Measurements from ENCODE around the gene SPEF1.

Gene SPEF1

GRCh38 chr20:3815703-3816315, 34.6 kb upstream of the SPEF1 start:
- H3K4me3 ChIP-seq (ENCODE audit: low read length), result no peak overlapping the region
- H3K27me3 ChIP-seq (ENCODE audit: insufficient read depth, low read length), result no peaks in the 10 kb centered on the region
- peaks cover 7% of the 10 kb centered on the region for H3K4me1 ChIP-seq (ENCODE audit: insufficient read depth, low read length)

DNA sequence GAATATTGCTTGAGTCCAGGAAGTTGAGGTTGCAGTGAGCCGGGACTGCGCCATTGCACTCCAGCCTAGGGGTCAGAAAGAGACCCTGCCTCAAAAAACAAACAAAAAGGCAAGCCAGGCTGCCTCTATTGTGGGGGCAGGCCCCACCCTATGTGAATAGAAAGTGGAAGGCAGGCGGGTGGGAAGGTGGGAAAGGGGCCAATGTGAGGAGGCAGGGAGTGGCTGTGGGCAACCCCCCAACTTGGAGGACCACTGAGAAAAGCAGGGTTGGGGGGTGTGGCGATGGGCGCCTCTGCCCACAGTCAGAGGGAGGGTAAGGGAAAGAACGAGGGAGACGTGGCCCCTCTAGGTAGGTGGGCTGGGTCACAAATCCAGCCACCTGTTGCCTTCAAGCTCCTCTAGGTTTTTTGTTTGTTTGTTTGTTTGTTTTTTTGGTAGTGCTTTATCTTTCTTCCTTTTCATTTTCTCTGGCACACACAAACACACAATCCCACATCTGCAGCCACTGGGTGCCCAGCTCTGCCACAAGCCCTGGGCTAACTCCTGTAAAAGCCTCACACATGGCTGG, 33.8 kb upstream of the SPEF1 start:
- Histone ChIP-seq H3K36me3 (ENCODE audit: insufficient read depth, low read length) (no peaks in the 10 kb centered on the region), H3K9me3 (ENCODE audit: low read length) (no peaks in the 10 kb centered on the region), H3K4me1 (ENCODE audit: insufficient read depth, low read length) (peaks cover 7% of the 10 kb centered on the region), H2AFZ (ENCODE audit: low read depth, low read length) (no peak overlapping the region), H3K4me3 (ENCODE audit: low read length) (no peak overlapping the region), H3K27me3 (ENCODE audit: insufficient read depth, low read length) (no peaks in the 10 kb centered on the region)

More at GRCh38 chr20:3815703-3816315, 34.6 kb upstream of the SPEF1 start:
- no peak overlapping the region for H2AFZ ChIP-seq (ENCODE audit: low read depth, low read length)
- no peaks in the 10 kb centered on the region for H3K36me3 ChIP-seq (ENCODE audit: insufficient read depth, low read length)
- no peaks in the 10 kb centered on the region for H3K9me3 ChIP-seq (ENCODE audit: low read length)

DNA sequence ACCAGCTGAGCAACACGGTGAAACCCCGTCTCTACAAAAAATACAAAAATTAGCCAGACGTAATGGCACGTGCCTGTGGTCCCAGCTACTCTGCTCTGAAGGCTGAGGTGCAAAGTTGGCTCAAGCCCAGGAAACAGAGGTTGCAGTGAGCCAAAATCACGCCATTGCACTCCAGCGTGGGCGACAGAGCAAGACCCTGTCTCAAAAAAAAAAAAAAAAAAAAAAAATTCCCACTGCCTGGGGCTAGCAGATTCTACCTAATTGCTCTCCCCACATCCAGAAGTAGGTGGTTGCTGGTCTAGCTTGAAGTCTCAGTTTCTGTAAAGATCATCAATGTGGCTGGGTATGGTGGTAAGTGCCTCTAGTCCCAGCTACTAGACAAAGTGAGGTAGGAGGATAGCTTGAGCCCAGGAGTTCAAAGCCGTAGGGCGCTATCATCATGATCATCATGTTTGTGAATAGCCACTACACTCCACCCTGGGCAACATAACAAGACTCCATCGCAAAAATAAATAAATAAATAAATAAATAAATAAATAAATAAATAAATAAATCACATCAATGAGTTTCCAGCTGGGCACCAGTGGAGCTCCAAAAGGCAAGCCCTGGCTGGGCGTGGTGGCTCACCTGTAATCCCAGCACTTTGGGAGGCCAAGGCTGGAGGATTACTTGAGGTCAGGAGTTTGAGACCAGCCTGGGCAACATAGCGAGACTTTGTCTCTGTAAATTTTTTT, 32.8 kb upstream of the SPEF1 start:
- peaks cover 7% of the 10 kb centered on the region for H3K4me1 ChIP-seq (ENCODE audit: insufficient read depth, low read length)
- H3K36me3 ChIP-seq (ENCODE audit: insufficient read depth, low read length), result no peaks in the 10 kb centered on the region
- H3K4me3 ChIP-seq (ENCODE audit: low read length), result no peak overlapping the region
- no peaks in the 10 kb centered on the region for H3K9me3 ChIP-seq (ENCODE audit: low read length)
- no peak overlapping the region for H2AFZ ChIP-seq (ENCODE audit: low read depth, low read length)
- H3K27me3 ChIP-seq (ENCODE audit: insufficient read depth, low read length), result no peaks in the 10 kb centered on the region

GRCh38 chr20:3812975-3813847, 32.0 kb upstream of the SPEF1 start:
- Histone ChIP-seq H3K4me1 (ENCODE audit: insufficient read depth, low read length) (peaks cover 7% of the 10 kb centered on the region), H2AFZ (ENCODE audit: low read depth, low read length) (no peak overlapping the region), H3K27me3 (ENCODE audit: insufficient read depth, low read length) (no peaks in the 10 kb centered on the region), H3K36me3 (ENCODE audit: insufficient read depth, low read length) (no peaks in the 10 kb centered on the region), H3K9me3 (ENCODE audit: low read length) (no peaks in the 10 kb centered on the region), H3K4me3 (ENCODE audit: low read length) (no peak overlapping the region)

DNA sequence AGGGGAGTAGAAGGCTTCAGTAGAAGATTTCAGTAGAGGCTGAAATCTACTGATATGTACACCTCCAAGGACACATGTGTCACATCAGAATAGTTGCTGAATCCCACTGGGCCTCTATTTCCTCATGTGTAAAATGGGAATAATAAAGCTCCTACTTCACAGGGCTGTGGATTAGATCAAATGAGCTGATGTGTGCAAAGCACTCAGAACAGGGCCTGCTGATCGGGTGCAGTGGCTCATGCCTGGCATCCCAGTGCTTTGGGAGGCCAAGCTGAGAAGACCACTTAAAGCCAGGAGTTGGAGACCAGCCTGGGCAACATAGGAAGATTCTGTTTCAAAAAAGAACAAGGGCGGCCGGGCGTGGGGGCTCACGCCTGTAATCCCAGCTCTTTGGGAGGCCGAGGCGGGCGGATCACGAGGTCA, 31.0 kb upstream of the SPEF1 start:
- no peaks in the 10 kb centered on the region for H3K9me3 ChIP-seq (ENCODE audit: low read length)
- peaks cover 7% of the 10 kb centered on the region for H3K4me1 ChIP-seq (ENCODE audit: insufficient read depth, low read length)
- H3K4me3 ChIP-seq (ENCODE audit: low read length), result no peak overlapping the region
- no peaks in the 10 kb centered on the region for H3K27me3 ChIP-seq (ENCODE audit: insufficient read depth, low read length)
- no peak overlapping the region for H2AFZ ChIP-seq (ENCODE audit: low read depth, low read length)
- no peaks in the 10 kb centered on the region for H3K36me3 ChIP-seq (ENCODE audit: insufficient read depth, low read length)

- Histone ChIP-seq H3K9me3 (ENCODE audit: low read length) (no peaks in the 10 kb centered on the region), H3K4me3 (ENCODE audit: low read length) (no peak overlapping the region), H3K36me3 (ENCODE audit: insufficient read depth, low read length) (no peaks in the 10 kb centered on the region), H2AFZ (ENCODE audit: low read depth, low read length) (no peak overlapping the region), H3K4me1 (ENCODE audit: insufficient read depth, low read length) (peaks cover 7% of the 10 kb centered on the region), H3K27me3 (ENCODE audit: insufficient read depth, low read length) (no peaks in the 10 kb centered on the region)
These were observed 30.4 kb upstream of the SPEF1 start for GRCh38 chr20:3811467-3812258.

DNA sequence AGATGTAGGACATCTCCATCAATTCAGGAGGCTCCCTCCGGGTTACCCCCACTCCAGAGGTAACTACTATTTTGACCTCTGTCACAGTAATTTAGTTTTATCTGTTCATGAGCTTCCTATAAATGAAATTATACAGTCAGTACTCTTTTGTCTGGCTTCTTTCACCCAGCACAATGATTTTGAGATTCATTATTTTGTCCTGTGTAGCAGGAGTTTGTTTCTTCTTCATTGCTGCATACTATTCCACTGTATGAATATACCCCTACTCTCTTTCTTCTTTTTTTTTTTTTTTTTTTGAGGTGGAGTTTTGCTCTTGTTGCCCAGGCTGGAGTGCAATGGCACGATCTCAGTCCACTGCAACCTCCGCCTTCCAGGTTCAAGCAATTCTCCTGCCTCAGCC, 27.3 kb upstream of the SPEF1 start:
- H2AFZ ChIP-seq (ENCODE audit: low read depth, low read length), result no peak overlapping the region
- H3K4me1 ChIP-seq (ENCODE audit: insufficient read depth, low read length), result peaks cover 4% of the 10 kb centered on the region
- H3K36me3 ChIP-seq (ENCODE audit: insufficient read depth, low read length), result peaks cover 11% of the 10 kb centered on the region

DNA sequence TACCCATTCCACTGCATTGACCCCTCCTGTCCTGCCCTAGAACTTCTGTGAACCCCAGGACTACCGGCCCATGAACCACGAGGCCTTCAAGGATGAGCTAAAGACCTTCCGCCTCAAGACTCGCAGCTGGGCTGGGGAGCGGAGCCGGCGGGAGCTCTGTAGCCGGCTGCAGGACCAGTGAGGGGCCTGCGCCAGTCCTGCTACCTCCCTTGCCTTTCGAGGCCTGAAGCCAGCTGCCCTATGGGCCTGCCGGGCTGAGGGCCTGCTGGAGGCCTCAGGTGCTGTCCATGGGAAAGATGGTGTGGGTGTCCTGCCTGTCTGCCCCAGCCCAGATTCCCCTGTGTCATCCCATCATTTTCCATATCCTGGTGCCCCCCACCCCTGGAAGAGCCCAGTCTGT, 23.5 kb upstream of the SPEF1 start:
- Histone ChIP-seq H2AFZ (ENCODE audit: low read depth, low read length) (no peak overlapping the region), H3K36me3 (ENCODE audit: insufficient read depth, low read length) (peaks cover 35% of the 10 kb centered on the region), H3K4me1 (ENCODE audit: insufficient read depth, low read length) (peaks cover 8% of the 10 kb centered on the region), H3K27me3 (ENCODE audit: insufficient read depth, low read length) (no peaks in the 10 kb centered on the region), H3K9me3 (ENCODE audit: low read length) (no peaks in the 10 kb centered on the region), H3K4me3 (ENCODE audit: low read length) (no peak overlapping the region)

More for the DNA sequence above, 27.3 kb upstream of the SPEF1 start:
- Histone ChIP-seq H3K27me3 (ENCODE audit: insufficient read depth, low read length) (no peaks in the 10 kb centered on the region), H3K4me3 (ENCODE audit: low read length) (no peak overlapping the region), H3K9me3 (ENCODE audit: low read length) (no peaks in the 10 kb centered on the region)

DNA sequence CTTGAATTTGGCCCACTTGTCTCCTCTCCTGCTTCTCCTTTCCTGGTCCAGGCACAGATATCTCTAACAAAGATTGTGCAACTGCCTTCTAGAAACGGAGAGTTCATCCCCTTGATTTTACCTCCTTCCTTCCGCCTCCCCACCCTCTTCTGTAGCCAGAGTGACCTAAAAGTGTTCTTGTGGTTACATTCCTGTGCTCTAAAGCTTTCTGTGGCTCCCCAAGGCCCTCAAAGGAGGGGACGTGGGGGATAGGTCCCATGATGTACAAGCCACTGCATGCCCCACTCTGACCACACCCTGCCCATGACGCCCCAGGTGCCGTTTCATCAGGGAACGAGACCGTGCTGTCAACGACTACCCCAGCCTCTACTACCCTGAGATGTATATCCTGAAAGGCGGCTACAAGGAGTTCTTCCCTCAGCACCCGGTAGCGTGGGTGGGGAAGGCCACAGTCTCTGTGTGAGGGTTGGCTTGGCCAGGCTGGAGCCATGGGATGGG, 23.1 kb upstream of the SPEF1 start:
- Histone ChIP-seq H3K4me3 (ENCODE audit: low read length) (no peak overlapping the region), H3K9me3 (ENCODE audit: low read length) (no peaks in the 10 kb centered on the region), H2AFZ (ENCODE audit: low read depth, low read length) (no peak overlapping the region), H3K4me1 (ENCODE audit: insufficient read depth, low read length) (peaks cover 13% of the 10 kb centered on the region), H3K27me3 (ENCODE audit: insufficient read depth, low read length) (no peaks in the 10 kb centered on the region), H3K36me3 (ENCODE audit: insufficient read depth, low read length) (peaks cover 35% of the 10 kb centered on the region)

GRCh38 chr20:3803854-3804253, 22.6 kb upstream of the SPEF1 start:
- Histone ChIP-seq H3K9me3 (ENCODE audit: low read length) (no peaks in the 10 kb centered on the region), H3K27me3 (ENCODE audit: insufficient read depth, low read length) (no peaks in the 10 kb centered on the region), H3K36me3 (ENCODE audit: insufficient read depth, low read length) (peaks cover 35% of the 10 kb centered on the region), H2AFZ (ENCODE audit: low read depth, low read length) (no peak overlapping the region), H3K4me3 (ENCODE audit: low read length) (no peak overlapping the region), H3K4me1 (ENCODE audit: insufficient read depth, low read length) (peaks cover 17% of the 10 kb centered on the region)

GRCh38 chr20:3803289-3803688, 22.0 kb upstream of the SPEF1 start:
- Histone ChIP-seq H3K4me1 (ENCODE audit: insufficient read depth, low read length) (peaks cover 19% of the 10 kb centered on the region), H3K9me3 (ENCODE audit: low read length) (no peaks in the 10 kb centered on the region), H3K36me3 (ENCODE audit: insufficient read depth, low read length) (peaks cover 35% of the 10 kb centered on the region), H2AFZ (ENCODE audit: low read depth, low read length) (no peak overlapping the region), H3K27me3 (ENCODE audit: insufficient read depth, low read length) (no peaks in the 10 kb centered on the region), H3K4me3 (ENCODE audit: low read length) (no peak overlapping the region)

DNA sequence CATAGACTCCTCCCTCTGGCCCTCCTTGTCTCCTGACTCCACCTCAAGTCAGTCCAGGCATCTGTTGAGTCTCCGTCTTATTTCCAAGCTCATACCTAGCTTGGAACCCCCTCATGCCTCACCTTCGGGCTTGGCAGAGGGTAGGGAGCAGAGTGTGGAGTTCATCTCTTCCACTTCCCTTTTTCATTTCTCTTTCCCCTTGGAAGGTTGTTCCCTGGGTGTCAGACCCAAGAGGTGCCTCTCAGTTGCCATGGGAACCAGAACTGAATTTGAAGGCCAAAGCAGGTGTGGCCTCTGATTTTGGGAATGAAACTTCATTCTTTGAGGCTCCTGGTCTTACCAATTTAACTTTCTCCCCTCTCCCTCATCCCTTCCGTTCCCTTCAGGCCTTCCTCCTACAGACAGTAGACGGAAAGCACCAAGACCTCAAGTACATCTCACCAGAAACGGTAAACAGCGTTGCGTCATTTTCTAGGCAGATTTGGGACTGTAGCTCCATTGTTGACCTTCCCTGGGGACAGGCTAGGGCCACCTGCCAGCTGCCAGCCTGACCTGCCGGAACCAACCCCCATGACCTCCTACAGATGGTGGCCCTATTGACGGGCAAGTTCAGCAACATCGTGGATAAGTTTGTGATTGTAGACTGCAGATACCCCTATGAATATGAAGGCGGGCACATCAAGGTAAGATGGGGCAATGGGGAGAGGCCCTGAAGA, 21.4 kb upstream of the SPEF1 start:
- H2AFZ ChIP-seq (ENCODE audit: low read depth, low read length), result no peak overlapping the region
- H3K4me3 ChIP-seq (ENCODE audit: low read length), result no peak overlapping the region
- peaks cover 35% of the 10 kb centered on the region for H3K36me3 ChIP-seq (ENCODE audit: insufficient read depth, low read length)

More for the DNA sequence above, 21.4 kb upstream of the SPEF1 start:
- H3K27me3 ChIP-seq (ENCODE audit: insufficient read depth, low read length), result no peaks in the 10 kb centered on the region
- H3K4me1 ChIP-seq (ENCODE audit: insufficient read depth, low read length), result peaks cover 19% of the 10 kb centered on the region
- no peaks in the 10 kb centered on the region for H3K9me3 ChIP-seq (ENCODE audit: low read length)

All from neuron (in vitro differentiated cells).